T-helper 17 cell (primary cell): Measurements from ENCODE around the gene NKAIN1. TPM values are rescaled to one million over a fixed set of nuclear protein-coding genes. Genes with fewer than 3 reads are reported as not detected.
"Not testable (repeated sequence)": the region's sequence is repeated elsewhere in the genome, so short reads cannot be mapped to it uniquely, and the experiment has no call there.

Experiments
- ATAC-seq: fragments of 150-1000 bp; cut with Tn5 transposase; 2 replicates; pipeline ENCODE4 v1.10.0; 2021; ENCODE audit warnings: mild to moderate bottlenecking, moderate library complexity
- DNase-seq, 3 donors: peaks; one replicate each; pipeline versions ENCODE4 v3.0.0 to v3.0.0-alpha.2; 2020 to 2021
- H3K9me3 ChIP-seq: one replicate; pipeline ENCODE4 v1.7.0; 2013; ENCODE audit warnings: low read length, mild to moderate bottlenecking; ENCODE audit not compliant: control insufficient read depth, poor library complexity, severe bottlenecking
- H3K27ac Mint-ChIP-seq: one replicate; pipeline ENCODE4 v1.8.0; 2022; ENCODE audit warnings: mild to moderate bottlenecking, moderate library complexity, mixed read lengths
- H3K27me3 Mint-ChIP-seq: one replicate; pipeline ENCODE4 v1.8.0; 2022; ENCODE audit warnings: mixed read lengths
- H3K36me3 Mint-ChIP-seq: one replicate; pipeline ENCODE4 v1.8.0; 2022; ENCODE audit warnings: low read depth, mixed read lengths
- H3K4me1 Mint-ChIP-seq: one replicate; pipeline ENCODE4 v1.8.0; 2022; ENCODE audit warnings: mild to moderate bottlenecking, mixed read lengths
- H3K4me3 Mint-ChIP-seq: one replicate; pipeline ENCODE4 v1.8.0; 2022; ENCODE audit warnings: mild to moderate bottlenecking, moderate library complexity, mixed read lengths
- total RNA-seq, 4 donors: library from RNA in 2 of 4; stranded (reverse) in 2 of 4; gene quantifications; one replicate each; pipeline ENCODE4 v1.2.3 and lab custom pipeline; 2022 to 2026

NKAIN1 gene
- total RNA-seq, 2 donors from 2014 or later, result not detected

GRCh38 chr1:31153423-31153822 lies 86.3 kb downstream of the NKAIN1 start:
- DNase-seq (no peak), ATAC-seq (no peak)
- peaks cover 4% of the 10 kb centered on the region for H3K4me1 Mint-ChIP-seq
- no peak overlapping the region for H3K4me3 Mint-ChIP-seq
- H3K27me3 Mint-ChIP-seq, result no peaks in the 10 kb centered on the region
- no peaks in the 10 kb centered on the region for H3K9me3 ChIP-seq
- no peak overlapping the region for H3K27ac Mint-ChIP-seq
- H3K36me3 Mint-ChIP-seq, result no peaks in the 10 kb centered on the region

DNA sequence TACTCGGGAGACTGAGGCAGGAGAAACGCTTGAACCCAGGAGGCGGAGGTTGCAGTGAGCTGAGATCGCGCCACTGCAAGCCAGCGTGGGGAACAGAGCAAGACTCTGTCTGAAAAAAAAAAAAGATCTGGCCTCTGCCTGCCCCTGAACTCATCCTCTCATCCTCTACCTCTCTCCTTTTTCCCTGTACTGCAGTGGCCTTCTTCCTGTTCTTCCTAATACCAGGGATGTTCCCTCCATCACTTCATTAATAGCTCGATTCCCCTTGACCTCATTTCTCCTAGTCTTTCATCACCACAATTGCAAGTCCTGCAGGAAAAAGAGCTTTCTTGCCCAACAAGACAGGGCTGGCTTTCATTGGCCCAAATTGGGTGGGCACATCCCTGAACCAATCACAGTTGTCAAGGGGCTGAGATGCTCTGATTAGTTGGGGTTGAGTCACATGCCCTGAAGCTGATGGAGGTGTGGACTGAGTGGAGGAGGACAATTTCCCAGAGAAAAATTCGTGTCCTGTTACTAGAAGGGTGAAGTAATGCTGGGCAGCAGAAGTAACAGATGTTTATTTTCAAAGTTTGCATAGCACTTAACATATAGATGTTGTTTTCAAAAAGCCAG lies 87.4 kb downstream of the NKAIN1 start:
- no peak overlapping the region for H3K4me3 Mint-ChIP-seq
- ATAC-seq, result no peak
- no peak for DNase-seq
- H3K36me3 Mint-ChIP-seq, result no peaks in the 10 kb centered on the region
- H3K27me3 Mint-ChIP-seq, result no peaks in the 10 kb centered on the region
- no peak overlapping the region for H3K27ac Mint-ChIP-seq
- H3K9me3 ChIP-seq, result no peaks in the 10 kb centered on the region
- H3K4me1 Mint-ChIP-seq, result peaks cover 4% of the 10 kb centered on the region

DNA sequence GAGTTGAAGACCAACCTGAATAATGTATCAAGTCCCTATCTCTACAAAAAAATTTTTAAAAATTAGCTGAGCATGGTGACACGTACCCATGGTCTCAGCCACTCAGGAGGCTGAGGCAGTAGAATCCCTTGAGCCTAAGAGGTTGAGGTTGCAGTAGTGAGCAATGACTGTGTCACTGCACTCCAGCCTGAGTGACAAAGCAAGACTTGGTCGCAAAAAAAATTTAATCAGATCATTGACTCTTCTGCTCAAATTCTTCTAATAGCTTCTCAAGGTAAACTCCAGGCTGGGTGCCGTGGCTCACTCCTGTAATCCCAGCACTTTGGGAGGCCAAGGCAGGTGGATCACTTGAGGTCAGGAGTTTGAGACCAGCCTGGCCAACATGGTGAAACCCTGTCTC lies 88.3 kb downstream of the NKAIN1 start:
- Mint-ChIP-seq H3K27ac (no peak overlapping the region), H3K4me3 (no peak overlapping the region), H3K27me3 (peaks cover 6% of the 10 kb centered on the region), H3K4me1 (peaks cover 4% of the 10 kb centered on the region), H3K36me3 (no peaks in the 10 kb centered on the region)
- no peak for DNase-seq
- ATAC-seq, result no peak
- no peaks in the 10 kb centered on the region for H3K9me3 ChIP-seq

DNA sequence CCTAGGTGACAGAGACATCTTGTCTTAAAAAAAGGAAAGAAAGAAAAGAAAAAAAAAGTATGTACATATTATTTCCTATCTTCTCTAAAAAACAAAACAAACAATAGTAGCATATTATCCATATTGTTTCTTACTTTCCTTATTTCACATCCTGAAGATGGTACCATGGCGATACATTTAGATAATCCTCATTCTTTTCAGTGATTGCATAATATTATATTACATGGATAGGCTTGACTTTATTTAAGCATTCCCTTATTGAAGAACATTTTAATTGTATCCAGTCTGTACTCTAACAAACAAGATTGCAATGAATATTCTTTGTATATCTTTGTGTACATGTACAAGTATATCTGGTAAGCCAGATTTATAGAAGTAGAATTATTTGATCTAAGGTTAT lies 91.3 kb downstream of the NKAIN1 start:
- no peaks in the 10 kb centered on the region for H3K9me3 ChIP-seq
- ATAC-seq (no peak), DNase-seq (no peak)
- Mint-ChIP-seq H3K27me3 (peaks cover 7% of the 10 kb centered on the region), H3K4me3 (no peak overlapping the region), H3K27ac (no peak overlapping the region), H3K4me1 (no peaks in the 10 kb centered on the region), H3K36me3 (no peaks in the 10 kb centered on the region)

GRCh38 chr1:31145648-31146047 lies 94.0 kb downstream of the NKAIN1 start:
- Mint-ChIP-seq H3K27ac (no peak overlapping the region), H3K4me1 (no peaks in the 10 kb centered on the region), H3K4me3 (no peak overlapping the region), H3K27me3 (peaks cover 12% of the 10 kb centered on the region), H3K36me3 (no peaks in the 10 kb centered on the region)
- no peak for DNase-seq
- ATAC-seq, result no peak
- H3K9me3 ChIP-seq, result no peaks in the 10 kb centered on the region

DNA sequence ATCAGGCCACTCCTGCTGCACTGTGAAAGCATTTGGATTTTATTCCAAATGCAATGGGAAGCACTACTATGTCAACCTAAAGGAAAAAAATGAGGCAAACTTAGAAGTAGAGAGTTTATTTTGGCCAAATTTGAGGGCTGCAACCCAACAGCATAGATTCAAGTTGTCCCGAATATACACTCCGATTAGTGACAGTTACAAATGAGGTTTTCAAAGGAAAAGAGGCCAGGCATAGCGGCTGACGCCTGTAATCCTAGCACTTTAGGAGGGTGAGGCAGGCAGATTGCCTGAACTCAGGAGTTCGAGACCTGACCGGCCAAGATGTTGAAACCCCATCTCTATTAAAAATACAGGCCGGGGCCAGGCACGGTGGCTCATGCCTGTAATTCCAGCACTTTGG lies 95.2 kb downstream of the NKAIN1 start:
- DNase-seq, result no peak
- H3K4me1 Mint-ChIP-seq, result no peaks in the 10 kb centered on the region
- H3K9me3 ChIP-seq, result no peaks in the 10 kb centered on the region
- no peaks in the 10 kb centered on the region for H3K36me3 Mint-ChIP-seq
- H3K27me3 Mint-ChIP-seq, result peaks cover 12% of the 10 kb centered on the region
- ATAC-seq, result no peak
- no peak overlapping the region for H3K4me3 Mint-ChIP-seq
- no peak overlapping the region for H3K27ac Mint-ChIP-seq

DNA sequence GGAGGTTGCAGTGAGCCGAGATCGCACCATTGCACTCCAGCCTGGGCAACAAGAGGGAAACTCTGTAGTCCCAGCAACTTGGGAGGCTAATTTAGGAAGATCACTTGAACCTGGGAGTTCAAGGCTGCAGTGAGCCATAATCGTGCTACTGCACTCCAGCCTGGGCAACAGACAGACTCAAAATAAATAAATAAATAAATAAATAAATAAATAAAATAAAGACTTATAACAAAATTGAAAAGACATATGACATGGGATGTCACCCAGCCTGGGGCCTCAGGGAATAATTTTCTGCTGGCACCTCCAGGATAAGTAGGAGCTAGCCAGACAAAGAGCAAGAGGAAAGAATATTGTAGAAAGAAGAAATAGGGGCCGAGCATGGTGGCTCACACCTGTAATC lies 96.2 kb downstream of the NKAIN1 start:
- H3K4me1 Mint-ChIP-seq, result no peaks in the 10 kb centered on the region
- no peak overlapping the region for H3K27ac Mint-ChIP-seq
- no peaks in the 10 kb centered on the region for H3K9me3 ChIP-seq
- DNase-seq, result no peak
- H3K36me3 Mint-ChIP-seq, result no peaks in the 10 kb centered on the region
- peaks cover 12% of the 10 kb centered on the region for H3K27me3 Mint-ChIP-seq
- no peak overlapping the region for H3K4me3 Mint-ChIP-seq
- ATAC-seq, result no peak

- no peaks in the 10 kb centered on the region for H3K36me3 Mint-ChIP-seq
- no peak for ATAC-seq
- DNase-seq, result no peak
- H3K4me1 Mint-ChIP-seq, result no peaks in the 10 kb centered on the region
- no peak overlapping the region for H3K4me3 Mint-ChIP-seq
- H3K9me3 ChIP-seq, result no peaks in the 10 kb centered on the region
- no peak overlapping the region for H3K27ac Mint-ChIP-seq
- peaks cover 12% of the 10 kb centered on the region for H3K27me3 Mint-ChIP-seq
Measured at GRCh38 chr1:31142406-31142805, 97.3 kb downstream of the NKAIN1 start.

DNA sequence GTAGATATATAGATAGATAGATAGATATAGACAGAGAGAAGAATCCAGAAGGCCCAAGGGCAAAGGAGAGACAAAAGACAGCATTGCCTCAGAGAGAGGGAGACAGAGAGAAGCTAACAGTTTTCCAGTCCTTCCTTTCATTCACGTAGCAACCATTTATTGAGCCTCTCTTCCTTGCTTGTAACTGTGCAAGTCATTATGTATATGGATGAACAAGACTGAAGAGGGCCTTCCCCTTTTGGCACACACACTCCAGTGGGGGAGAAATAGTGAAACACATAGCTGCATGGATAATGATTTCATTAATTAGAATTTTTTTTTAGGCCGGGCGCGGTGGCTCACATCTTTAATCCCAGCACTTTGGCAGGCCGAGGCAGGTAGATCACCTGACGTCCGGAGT lies 99.4 kb downstream of the NKAIN1 start:
- ATAC-seq, result no peak
- H3K4me3 Mint-ChIP-seq, result no peak overlapping the region
- DNase-seq, result no peak
- no peaks in the 10 kb centered on the region for H3K36me3 Mint-ChIP-seq
- peaks cover 4% of the 10 kb centered on the region for H3K27me3 Mint-ChIP-seq
- H3K9me3 ChIP-seq, result no peaks in the 10 kb centered on the region
- H3K4me1 Mint-ChIP-seq, result no peaks in the 10 kb centered on the region
- H3K27ac Mint-ChIP-seq, result no peak overlapping the region

- not testable (repeated sequence) for H3K36me3 Mint-ChIP-seq, DNase-seq, ATAC-seq
Measured at GRCh38 chr1:31138797-31139521, 100.7 kb downstream of the NKAIN1 start.

GRCh38 chr1:31137873-31138272 lies 101.8 kb downstream of the NKAIN1 start:
- DNase-seq, H3K36me3 Mint-ChIP-seq, ATAC-seq, H3K27me3 Mint-ChIP-seq, H3K4me3 Mint-ChIP-seq, H3K27ac Mint-ChIP-seq, H3K9me3 ChIP-seq, H3K4me1 Mint-ChIP-seq: not testable (repeated sequence)

More at GRCh38 chr1:31138797-31139521, 100.7 kb downstream of the NKAIN1 start:
- H3K4me3 Mint-ChIP-seq, H3K27ac Mint-ChIP-seq, H3K9me3 ChIP-seq, H3K4me1 Mint-ChIP-seq, H3K27me3 Mint-ChIP-seq: not testable (repeated sequence)

DNA sequence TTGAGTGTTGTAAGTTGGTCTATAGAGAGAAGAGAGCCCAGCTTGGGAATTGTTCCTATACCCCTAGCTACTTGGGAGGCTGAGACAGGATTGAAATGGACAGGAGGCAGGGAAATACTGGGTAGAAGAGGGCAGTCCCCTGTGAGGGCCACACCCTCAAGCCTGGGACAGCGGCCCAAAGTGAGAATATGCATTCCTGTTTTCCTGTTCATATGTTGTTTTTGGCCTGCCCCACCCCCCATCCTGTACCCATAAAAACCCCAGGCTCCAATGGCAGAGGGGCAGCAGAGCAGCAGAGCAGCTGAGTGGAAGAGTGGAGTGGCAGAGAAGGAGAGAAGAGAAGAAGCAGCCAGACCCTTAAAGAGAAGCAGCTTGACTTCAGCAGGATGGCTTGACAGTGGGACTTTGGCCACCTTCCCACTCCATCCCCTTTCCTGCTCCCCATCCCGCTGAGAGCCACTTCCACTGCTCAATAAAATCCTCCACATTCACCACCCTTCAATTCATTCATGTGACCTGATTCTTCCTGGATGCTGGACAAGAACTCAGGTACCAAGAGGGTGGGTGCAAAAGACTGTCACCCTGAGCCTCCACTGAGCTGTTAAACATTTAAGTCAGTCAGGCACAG lies 103.6 kb downstream of the NKAIN1 start:
- no peaks in the 10 kb centered on the region for H3K9me3 ChIP-seq
- Mint-ChIP-seq H3K4me1 (no peaks in the 10 kb centered on the region), H3K36me3 (no peaks in the 10 kb centered on the region), H3K27me3 (peaks cover 3% of the 10 kb centered on the region), H3K27ac (no peak overlapping the region), H3K4me3 (no peak overlapping the region)
- ATAC-seq, result no peak
- DNase-seq, result no peak

GRCh38 chr1:31133368-31133767 lies 106.3 kb downstream of the NKAIN1 start:
- no peak overlapping the region for H3K27ac Mint-ChIP-seq
- no peaks in the 10 kb centered on the region for H3K27me3 Mint-ChIP-seq
- H3K36me3 Mint-ChIP-seq, result no peaks in the 10 kb centered on the region
- no peak for ATAC-seq
- no peaks in the 10 kb centered on the region for H3K9me3 ChIP-seq
- H3K4me3 Mint-ChIP-seq, result no peak overlapping the region
- no peak for DNase-seq
- no peaks in the 10 kb centered on the region for H3K4me1 Mint-ChIP-seq
